ENCODE measurements around the gene PHF24. TPM values are rescaled to one million over a fixed set of nuclear protein-coding genes. Genes with fewer than 3 reads are reported as not detected.

The PHF24 gene
- total RNA-seq, 1 experiment from 2014 or later = not detected

DNA sequence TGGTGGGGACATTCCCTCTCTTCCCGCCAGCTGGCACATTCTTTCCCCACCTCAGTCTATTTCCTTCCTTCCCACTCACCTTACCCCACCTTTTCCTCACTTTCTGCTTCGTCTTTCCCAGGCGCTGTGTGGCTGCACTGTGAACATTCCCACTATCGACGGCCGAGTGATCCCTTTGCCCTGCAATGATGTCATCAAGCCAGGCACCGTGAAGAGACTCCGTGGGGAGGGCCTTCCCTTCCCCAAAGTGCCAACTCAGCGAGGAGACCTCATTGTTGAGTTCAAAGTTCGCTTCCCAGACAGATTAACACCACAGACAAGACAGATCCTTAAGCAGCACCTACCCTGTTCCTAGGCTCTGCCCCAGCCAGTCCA is 38.8 kb downstream of the PHF24 start:
- Mint-ChIP-seq H3K27ac (ENCODE audit: unreplicated experiment) (no peak overlapping the region), H3K4me1 (ENCODE audit: low read depth, unreplicated experiment) (peaks cover 8% of the 10 kb centered on the region), H3K9me3 (ENCODE audit: low read depth, unreplicated experiment) (no peaks in the 10 kb centered on the region), H3K36me3 (ENCODE audit: insufficient read depth, unreplicated experiment) (peaks cover 28% of the 10 kb centered on the region), H3K4me3 (ENCODE audit: low read depth, unreplicated experiment) (no peak overlapping the region), H3K27me3 (ENCODE audit: unreplicated experiment) (no peaks in the 10 kb centered on the region)
- intact Hi-C loops (cut with micrococcal nuclease; ENCODE audit: unreplicated experiment) = no loop called here
- CTCF ChIA-PET = no interaction called here
- TF ChIP-seq CTCF (IDR thresholded peaks at IDR 0.05; ENCODE audit: unreplicated experiment) = no peak
- no TSS peak for BruUV-seq (replicated peaks)
- DNase-seq = no peak

GRCh38 chr9:34997379-34997781 is 39.3 kb downstream of the PHF24 start:
- no peak for TF ChIP-seq CTCF (IDR thresholded peaks at IDR 0.05; ENCODE audit: unreplicated experiment)
- Mint-ChIP-seq H3K36me3 (ENCODE audit: insufficient read depth, unreplicated experiment) (peaks cover 28% of the 10 kb centered on the region), H3K4me1 (ENCODE audit: low read depth, unreplicated experiment) (peaks cover 8% of the 10 kb centered on the region), H3K9me3 (ENCODE audit: low read depth, unreplicated experiment) (no peaks in the 10 kb centered on the region), H3K27me3 (ENCODE audit: unreplicated experiment) (no peaks in the 10 kb centered on the region), H3K27ac (ENCODE audit: unreplicated experiment) (no peak overlapping the region), H3K4me3 (ENCODE audit: low read depth, unreplicated experiment) (no peak overlapping the region)
- BruUV-seq (replicated peaks) = no TSS peak
- CTCF ChIA-PET = interaction anchor here (0.9 kb wide), 1 partner anchor 54 kb away, joined by 4 read pairs; no protein-coding TSS in a partner anchor
- no peak for DNase-seq
- intact Hi-C loops (cut with micrococcal nuclease; ENCODE audit: unreplicated experiment) = no loop called here

DNA sequence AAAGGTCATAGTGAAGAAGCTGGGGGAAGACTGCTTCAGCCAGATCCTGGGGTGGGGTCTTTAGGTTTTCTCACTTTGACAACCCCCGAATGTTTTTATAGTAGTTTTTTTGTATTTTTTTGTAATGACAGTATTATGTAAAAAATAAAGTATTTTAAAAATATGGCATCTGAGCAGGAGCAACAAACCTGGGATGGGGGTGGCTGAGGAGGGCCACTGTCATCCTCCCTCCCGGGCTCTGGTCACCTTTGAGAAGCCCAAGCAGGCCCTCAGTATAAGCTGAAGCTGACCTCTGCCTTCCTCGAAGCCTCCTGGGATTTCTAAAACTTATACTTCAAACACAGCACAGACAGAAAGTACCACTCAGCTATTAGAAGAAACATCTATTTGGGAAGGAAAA is 40.2 kb downstream of the PHF24 start:
- Mint-ChIP-seq H3K4me1 (ENCODE audit: low read depth, unreplicated experiment) (peaks cover 1% of the 10 kb centered on the region), H3K27me3 (ENCODE audit: unreplicated experiment) (no peaks in the 10 kb centered on the region), H3K4me3 (ENCODE audit: low read depth, unreplicated experiment) (no peak overlapping the region), H3K27ac (ENCODE audit: unreplicated experiment) (no peak overlapping the region), H3K36me3 (ENCODE audit: insufficient read depth, unreplicated experiment) (peaks cover 23% of the 10 kb centered on the region), H3K9me3 (ENCODE audit: low read depth, unreplicated experiment) (no peaks in the 10 kb centered on the region)
- intact Hi-C loops (cut with micrococcal nuclease; ENCODE audit: unreplicated experiment) = no loop called here
- DNase-seq = no peak
- no TSS peak for BruUV-seq (replicated peaks)
- CTCF ChIA-PET = interaction anchor here (0.7 to 0.9 kb wide), 2 partner anchors 46 to 53 kb away, joined by 4 to 9 read pairs; no protein-coding TSS in a partner anchor
- TF ChIP-seq CTCF (IDR thresholded peaks at IDR 0.05; ENCODE audit: unreplicated experiment) = no peak

GRCh38 chr9:34999576-34999975 is 41.5 kb downstream of the PHF24 start:
- DNase-seq = no peak
- Mint-ChIP-seq H3K4me3 (ENCODE audit: low read depth, unreplicated experiment) (no peak overlapping the region), H3K27ac (ENCODE audit: unreplicated experiment) (no peak overlapping the region), H3K9me3 (ENCODE audit: low read depth, unreplicated experiment) (no peaks in the 10 kb centered on the region), H3K4me1 (ENCODE audit: low read depth, unreplicated experiment) (no peaks in the 10 kb centered on the region), H3K36me3 (ENCODE audit: insufficient read depth, unreplicated experiment) (peaks cover 16% of the 10 kb centered on the region), H3K27me3 (ENCODE audit: unreplicated experiment) (no peaks in the 10 kb centered on the region)
- BruUV-seq (replicated peaks) = no TSS peak
- no peak for TF ChIP-seq CTCF (IDR thresholded peaks at IDR 0.05; ENCODE audit: unreplicated experiment)
- intact Hi-C loops (cut with micrococcal nuclease; ENCODE audit: unreplicated experiment) = no loop called here
- CTCF ChIA-PET = no interaction called here
